HL-60/S4 (cell line): ENCODE measurements around the gene SLC2A9.
"Not testable (repeated sequence)": the region's sequence is repeated elsewhere in the genome, so short reads cannot be mapped to it uniquely, and the experiment has no call there.

Experiments
- in situ Hi-C: fragments of 300-500 bp; cut with MboI; formaldehyde crosslinking; loops from 2 replicates; pipeline ENCODE4 v1.14.3; 2022; ENCODE audit warnings: low sequenced_read_pairs

SLC2A9 gene

DNA sequence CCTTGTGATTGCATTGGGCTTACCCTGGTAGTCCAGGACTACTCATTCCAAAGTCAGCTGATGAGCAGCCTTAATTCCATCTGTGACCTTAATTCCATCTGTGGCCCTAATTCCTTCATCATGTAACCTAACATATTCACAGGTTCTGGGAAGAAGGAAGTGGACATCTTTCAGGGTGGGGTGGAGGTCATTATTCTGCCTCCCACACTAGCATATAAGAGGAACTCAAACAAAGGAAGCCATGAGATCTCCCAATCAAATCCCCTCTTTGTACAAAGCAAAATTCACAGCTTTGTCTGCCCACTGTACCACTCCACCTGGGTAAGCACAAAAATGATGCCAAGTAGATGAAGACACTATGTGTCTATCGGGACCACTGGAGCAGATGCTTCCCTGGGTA is 87.3 kb downstream of the SLC2A9 start:
- in situ Hi-C loops, result no loop called here

GRCh38 chr4:9933184-9933583 is 88.1 kb downstream of the SLC2A9 start:
- in situ Hi-C loops, result no loop called here

GRCh38 chr4:9932771-9933170 is 88.5 kb downstream of the SLC2A9 start:
- in situ Hi-C loops, result no loop called here

GRCh38 chr4:9931146-9931545 is 90.2 kb downstream of the SLC2A9 start:
- in situ Hi-C loops, result no loop called here

DNA sequence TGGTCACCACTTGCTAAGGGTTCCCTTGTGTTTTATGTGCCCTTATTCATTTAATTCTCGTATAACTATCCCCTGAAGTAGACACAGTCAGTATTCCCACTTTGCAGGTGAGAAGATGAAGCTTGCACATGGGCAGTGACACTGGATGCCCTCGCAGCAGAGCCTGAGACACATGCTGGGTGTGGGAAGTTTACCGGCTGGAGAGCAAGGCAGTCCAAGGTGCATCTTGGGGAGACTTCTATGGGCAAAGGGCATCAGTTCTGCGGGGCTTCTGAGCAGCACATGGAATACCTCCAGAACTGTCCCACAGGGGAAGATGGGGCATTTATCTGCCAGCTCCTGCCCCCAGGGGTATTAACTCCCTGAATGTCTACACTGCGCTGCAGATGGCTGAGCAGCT is 92.2 kb downstream of the SLC2A9 start:
- in situ Hi-C loops, result no loop called here

DNA sequence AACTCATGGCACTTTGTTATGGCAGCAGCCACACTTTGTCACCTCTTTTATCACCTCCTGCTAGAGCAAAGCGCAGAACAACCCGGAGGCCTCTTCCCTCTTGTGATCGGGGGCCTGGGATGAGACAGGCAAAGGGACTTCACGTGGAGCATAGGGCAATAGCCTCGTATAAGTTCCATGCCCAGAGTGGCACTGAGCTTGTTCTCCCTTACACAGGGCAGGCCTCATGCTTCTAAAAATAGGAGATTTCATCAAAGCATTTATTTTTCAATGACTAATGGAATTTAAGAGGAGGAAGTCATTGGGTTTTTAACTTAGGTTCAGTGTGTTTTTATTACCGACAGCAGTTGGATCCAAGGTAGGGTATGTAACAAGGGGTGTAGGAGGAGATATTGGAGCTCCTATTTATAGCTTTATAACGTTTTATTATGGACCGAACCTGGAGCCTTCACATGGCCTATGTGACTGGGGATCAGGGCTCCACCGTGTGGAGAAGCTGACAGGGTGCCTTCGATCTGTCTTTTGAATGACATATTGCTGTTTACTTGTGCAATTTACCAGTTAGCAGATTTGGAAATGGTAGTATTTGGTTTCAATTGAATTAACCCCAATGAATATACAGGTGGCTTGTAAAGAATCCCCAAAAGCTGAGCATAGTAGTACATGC is 93.8 kb downstream of the SLC2A9 start:
- in situ Hi-C loops, result no loop called here

DNA sequence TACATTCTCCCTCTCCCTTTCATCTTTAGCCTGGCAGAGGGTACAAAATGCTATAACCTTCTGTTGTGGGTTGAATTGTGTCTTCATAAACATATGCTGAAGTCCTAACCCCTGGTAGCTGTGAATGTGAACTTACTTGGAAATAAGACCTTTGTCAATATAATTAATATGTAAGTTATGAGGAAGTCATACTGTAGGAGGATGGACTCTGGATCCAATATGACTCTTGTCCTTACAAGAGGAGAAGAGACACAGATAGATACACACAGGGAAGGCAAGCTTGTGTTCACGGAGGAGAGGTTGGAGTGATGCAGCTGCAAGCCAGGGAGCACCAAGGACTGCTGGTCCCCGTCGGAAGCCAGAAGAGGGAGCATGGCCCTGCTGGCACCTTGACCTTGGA is 94.7 kb downstream of the SLC2A9 start:
- in situ Hi-C loops, result no loop called here

DNA sequence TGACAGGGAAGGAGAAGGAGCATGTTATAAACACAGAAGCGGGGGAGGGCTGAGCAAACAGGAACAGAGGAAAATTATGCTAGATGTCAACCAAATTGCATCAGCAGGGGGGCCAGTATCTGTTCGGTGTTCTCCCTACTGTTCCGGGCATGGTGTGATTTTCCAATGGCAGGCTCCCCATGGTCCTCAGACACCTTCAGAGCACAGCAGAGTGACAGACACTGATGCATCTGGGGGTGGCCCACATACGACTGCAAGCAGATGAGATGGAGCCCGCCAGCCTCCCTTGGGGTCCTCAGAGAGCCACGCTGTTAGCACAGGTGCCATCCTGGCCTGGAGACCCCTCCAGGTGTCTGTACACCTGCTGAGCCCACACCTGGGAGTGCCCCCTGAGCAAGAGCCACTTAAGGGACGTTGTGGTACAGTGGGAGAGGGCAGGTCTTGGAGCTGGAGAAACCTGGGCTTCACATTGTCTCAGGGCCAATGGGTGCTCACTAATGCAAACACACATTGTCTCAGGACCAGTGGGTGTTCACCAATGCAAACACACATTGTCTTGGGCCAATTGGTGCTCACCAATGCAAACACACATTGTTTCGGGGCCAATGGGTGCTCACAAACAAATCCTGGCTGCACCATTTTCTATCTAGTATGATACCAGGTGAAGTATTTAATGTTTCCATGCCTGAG is 95.4 kb downstream of the SLC2A9 start:
- in situ Hi-C loops, result no loop called here

- in situ Hi-C loops, result no loop called here
These were observed 96.5 kb downstream of the SLC2A9 start for GRCh38 chr4:9924750-9925149.

DNA sequence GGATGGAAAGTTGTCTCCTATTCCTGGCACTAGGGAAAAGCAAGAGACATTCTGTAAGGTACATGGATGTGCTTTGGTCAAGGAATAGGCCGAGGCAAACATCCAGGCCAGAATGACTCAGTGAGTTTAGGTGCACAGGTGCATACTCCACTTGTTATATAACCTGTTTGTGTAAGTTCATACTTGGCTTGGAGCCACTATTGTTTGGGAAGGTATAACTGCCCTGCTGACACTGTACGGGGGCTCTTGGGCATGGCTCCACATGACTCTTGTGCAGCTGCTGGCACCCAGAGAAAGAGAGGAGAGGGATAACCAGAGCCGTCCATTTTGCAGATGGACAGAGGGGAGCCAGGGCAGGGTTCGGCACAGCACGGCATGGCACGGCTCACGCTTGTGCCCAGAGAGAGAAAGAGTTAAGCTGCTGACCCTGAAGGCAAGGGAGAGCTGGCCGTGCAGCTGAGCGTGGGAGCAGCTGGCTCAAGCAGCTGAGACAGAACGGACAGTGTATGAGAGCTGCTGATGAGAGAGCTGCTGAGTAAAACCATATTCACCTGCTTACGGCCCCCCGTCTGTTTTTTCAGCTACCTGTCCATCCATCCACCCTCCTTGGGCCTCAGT is 98.0 kb downstream of the SLC2A9 start:
- in situ Hi-C loops, result no loop called here

DNA sequence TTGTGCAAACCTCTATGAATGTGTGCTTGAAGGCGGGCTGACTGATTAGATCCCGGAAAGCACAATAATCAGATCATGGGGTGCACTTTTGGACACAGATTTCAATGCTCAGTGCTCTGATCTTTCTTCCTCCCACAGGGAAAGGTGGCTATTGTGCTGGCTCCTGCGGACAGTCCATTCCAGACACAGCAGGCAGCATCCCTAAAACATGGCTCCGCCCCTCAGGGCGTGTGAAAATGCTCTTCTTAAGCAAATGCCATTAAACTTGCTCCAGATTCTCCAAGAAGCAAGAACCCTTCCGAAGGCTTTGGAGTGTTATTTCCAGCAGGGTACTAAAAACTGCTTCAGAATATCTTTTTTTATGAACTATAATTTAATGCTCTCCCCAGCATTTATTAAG is 100.0 kb downstream of the SLC2A9 start:
- in situ Hi-C loops, result no loop called here

GRCh38 chr4:9920029-9920428 is 101.3 kb downstream of the SLC2A9 start:
- in situ Hi-C loops, result no loop called here

DNA sequence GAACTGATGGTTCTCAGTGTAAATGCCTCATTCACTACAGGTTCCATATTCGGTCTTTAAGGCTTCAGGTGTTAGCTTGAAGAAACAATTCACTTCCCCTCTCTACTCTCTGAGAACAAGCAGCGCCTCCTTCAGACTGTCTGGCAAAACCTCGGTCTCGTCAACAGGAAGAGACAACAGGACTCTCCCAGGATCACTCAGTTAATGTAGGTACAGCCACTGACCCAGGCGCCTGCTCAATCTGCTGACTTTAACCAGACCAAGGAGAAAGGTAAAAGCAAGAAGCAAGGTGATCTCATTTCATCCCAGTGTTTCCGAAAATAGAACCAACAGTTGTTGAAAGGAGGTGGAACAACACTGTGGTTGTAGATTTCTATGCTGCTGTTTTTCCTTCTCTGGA is 102.2 kb downstream of the SLC2A9 start:
- in situ Hi-C loops, result no loop called here

DNA sequence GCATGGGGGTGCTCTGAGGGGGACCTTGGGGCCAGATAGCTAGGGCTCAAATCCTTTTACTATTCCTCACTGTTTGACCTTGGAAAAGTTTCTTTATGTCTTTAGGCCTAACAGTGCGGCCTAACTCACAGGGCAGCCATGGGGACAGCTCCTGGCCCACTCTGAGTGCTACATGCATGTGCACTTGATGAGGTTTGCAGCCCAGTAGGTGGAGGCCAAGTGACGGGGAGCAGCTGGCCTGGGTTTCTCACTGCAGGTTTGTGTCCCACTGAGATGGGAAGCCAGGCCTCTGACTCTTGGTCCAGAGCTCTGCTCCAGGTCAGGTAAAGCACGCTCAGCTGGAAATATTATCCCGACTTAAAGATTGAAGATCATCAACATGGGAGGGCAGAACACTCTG is 102.8 kb downstream of the SLC2A9 start:
- in situ Hi-C loops, result no loop called here

DNA sequence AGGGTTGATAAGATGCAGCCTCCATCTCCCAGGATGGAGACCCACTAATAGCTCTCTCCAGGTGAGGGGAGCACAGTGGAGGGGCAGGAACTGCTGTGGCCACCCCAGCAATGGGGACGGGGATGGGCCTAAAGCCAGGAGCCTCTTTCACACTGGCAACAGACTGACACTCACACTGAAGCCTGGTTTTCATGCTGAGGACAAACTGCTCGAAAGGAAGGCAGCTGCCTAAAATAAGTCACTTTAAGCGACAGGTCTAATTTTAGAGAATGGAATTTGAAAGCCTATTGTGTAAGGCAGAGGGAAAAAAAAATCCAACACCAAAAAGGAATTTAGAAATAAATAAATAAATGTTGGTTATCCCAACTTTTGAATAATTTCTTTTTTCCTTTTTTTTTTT is 104.4 kb downstream of the SLC2A9 start:
- in situ Hi-C loops, result no loop called here

DNA sequence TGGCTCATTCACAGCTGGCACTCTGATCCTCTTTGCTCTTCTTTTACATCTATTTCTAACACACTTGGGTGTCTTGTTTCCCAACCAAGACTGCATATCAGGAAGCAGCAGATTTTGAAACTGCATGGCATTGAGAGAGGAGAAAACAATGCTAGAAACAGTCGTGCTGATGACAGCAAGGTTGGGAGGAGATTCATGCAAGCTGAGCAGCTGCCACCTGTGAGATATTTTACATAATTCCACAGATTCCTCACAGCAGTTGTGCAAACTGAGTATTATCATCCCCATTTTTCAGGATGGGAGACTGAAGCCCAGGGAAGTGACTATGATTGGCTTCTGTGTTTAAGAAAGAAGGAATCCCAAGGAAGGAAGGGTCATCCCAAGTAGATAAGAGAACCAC is 105.0 kb downstream of the SLC2A9 start:
- in situ Hi-C loops, result no loop called here

GRCh38 chr4:9913846-9914245 is 107.5 kb downstream of the SLC2A9 start:
- in situ Hi-C loops, result no loop called here

- in situ Hi-C loops, result no loop called here
These were observed 114.3 kb downstream of the SLC2A9 start for GRCh38 chr4:9906996-9907395.

GRCh38 chr4:9904976-9905587 is 116.2 kb downstream of the SLC2A9 start:
- in situ Hi-C loops, result no loop called here

GRCh38 chr4:9903317-9903716 is 118.0 kb downstream of the SLC2A9 start:
- in situ Hi-C loops, result no loop called here

DNA sequence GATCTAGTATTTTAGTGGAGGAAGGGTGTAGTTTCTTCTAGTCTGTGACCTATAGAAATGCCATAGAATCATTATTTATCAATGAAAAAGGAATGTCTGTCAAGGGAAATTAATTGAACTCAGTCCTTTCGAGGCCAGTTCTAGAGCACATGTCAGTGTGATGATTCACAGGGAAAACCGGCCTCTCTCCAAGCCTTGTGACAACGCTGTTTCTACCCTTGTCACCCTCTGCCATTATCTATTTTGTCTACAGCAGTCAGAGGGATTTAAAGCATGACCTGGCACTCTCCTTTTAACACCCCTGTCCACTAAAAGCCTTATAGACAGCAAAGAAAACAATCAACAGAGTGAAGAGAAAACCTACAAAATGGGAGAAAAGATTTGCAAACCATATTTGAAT is 120.0 kb downstream of the SLC2A9 start:
- in situ Hi-C loops, result no loop called here

GRCh38 chr4:9900633-9901032 is 120.7 kb downstream of the SLC2A9 start:
- in situ Hi-C loops, result not testable (repeated sequence)
